Astrocyte of the spinal cord (primary cell): ENCODE measurements around the gene TPPP.
"Not testable (repeated sequence)": the region's sequence is repeated elsewhere in the genome, so short reads cannot be mapped to it uniquely, and the experiment has no call there.

Source experiments
- DNase-seq: peaks from one replicate; pipeline ENCODE4 v3.0.0; 2011; ENCODE audit warnings: low read depth, low spot score
- H3K4me3 ChIP-seq: 2 replicates; pipeline ENCODE4 v1.5.1; 2011; ENCODE audit warnings: low read depth, mild to moderate bottlenecking, low read length, moderate library complexity
- in situ Hi-C: cut with HindIII; loops from 2 replicates; pipeline ENCODE4 v1.10.0; 2017; ENCODE audit warnings: low sequenced_read_pairs
- TF ChIP-seq, protein P1 (sequence below): IDR thresholded peaks from 2 replicates; pipeline ENCODE4 v1.5.1; 2012; ENCODE audit warnings: low read depth, mild to moderate bottlenecking, low read length, inconsistent platforms

The TPPP gene

DNA sequence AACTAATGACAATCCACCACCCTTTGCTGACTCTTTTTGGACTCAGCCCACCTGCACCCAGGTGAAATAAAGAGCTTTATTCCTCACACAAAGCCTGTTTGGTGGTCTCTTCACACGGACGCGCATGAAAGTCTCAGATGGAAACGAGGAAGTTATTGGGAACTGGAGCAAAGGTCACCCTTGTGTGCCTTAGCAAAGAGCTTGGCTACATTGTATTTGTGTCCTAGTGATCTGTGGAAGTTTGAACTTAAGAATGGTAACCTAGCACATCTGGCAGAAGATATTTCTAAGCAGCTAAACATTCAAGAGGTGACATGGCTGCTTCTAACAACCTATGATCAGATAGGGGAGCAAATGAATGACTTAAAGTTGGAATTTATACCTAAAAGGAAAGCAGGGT lies 15.2 kb upstream of the TPPP start:
- DNase-seq, H3K4me3 ChIP-seq, in situ Hi-C loops: not testable (repeated sequence)

DNA sequence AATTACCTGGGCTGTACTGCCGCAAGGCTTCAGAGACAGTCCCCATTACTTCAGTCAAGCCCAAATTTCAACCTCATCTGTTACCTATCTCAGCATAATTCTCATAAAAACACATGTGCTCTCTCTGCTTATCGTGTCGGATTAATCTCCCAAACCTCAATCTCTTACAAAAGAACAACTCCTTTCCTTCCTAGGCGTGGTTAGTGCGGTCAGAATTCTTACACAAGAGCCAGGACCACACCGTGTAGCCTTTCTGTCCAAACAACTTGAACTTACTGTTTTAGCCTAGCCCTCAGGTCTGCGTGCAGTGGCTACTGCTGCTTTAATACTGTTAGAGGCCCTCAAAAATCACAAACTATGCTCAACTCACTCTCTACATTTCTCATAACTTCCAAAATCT lies 13.0 kb upstream of the TPPP start:
- in situ Hi-C loops, H3K4me3 ChIP-seq, DNase-seq: not testable (repeated sequence)

DNA sequence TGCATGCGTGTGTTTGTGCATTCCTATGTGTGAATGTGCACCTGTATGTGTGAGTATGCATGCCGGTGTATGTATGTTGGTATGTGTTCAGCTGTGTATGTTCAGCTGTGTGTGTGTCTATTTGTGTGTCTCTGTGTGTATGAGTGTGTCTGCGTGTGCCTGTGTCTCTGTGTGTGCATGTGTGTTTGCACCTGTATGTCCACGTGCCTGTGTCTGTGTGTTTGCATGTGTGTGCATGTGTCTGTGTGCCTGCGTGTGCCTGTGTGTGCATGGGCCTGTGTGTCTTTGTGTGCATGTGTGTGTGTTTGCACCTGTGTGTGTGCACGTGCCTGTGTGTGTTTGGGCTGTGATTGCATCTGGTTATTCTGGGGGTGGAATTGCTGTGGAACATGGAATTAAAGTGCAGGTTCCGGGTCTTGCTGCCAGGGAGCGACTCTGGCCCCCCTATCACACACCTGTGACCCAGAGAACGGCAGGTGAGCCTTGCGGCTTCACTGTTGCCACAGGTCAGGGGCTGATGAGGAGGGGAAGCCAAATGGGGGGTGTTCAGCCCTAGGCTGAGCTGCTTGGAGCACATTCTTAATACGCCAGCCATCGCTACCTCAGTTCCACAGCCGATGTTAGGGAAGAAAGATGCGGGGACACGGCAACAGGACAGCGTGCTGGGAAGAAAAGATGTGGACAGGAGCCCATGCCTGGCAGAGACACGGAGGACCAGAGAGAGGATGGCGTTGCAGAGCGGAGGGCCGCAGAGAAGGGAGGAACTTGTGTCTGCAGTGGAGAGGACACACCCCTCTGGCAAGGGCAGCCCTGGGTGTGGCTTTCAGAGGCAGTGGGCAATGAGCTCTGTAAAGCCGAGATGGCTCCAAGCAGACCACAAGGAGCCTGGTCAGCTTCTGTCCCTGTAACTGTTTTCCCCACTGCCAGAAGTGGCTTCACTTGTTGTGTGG lies 3.9 kb upstream of the TPPP start:
- DNase-seq, H3K4me3 ChIP-seq, in situ Hi-C loops: not testable (repeated sequence)

DNA sequence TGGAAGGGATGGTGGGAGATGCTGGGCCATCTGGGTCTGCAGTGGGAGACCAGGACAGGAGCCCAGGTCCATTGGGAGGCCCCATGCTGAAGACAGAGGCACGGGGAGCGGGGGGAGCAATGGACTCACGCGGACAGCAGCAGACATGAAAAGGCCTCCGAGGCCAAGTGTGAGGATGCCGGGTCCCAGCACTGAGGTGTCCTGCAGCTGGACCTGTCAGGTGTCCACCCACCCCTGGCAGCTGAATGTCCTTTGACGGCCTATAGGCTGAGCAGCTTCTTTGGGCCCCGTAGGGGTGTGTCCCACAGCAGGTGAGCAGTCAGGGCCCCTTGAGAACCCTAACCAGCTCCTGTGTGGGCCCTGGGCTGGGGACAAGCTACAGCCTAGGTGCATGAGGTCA lies 3.0 kb upstream of the TPPP start:
- DNase-seq, H3K4me3 ChIP-seq, in situ Hi-C loops: not testable (repeated sequence)

DNA sequence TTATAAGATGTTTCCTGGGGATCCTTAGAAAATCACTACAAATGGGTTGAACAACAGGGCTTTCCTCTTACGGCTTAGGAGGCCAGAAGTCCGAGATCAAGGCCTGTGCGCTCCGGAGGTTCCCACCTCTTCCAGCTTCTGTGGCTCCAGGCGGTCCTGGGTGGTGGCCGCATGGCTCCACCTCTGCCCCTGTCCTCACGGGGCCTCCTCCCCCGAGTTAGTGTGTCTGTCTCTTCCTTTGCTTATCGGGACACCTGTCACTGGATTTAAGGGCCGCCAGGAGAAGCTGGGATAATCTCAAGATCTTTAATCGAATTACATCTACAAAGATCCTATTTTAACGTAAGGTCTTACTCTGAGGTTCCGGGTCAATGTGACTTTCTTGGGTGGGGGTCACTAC lies 2.3 kb upstream of the TPPP start:
- in situ Hi-C loops, H3K4me3 ChIP-seq, DNase-seq: not testable (repeated sequence)

DNA sequence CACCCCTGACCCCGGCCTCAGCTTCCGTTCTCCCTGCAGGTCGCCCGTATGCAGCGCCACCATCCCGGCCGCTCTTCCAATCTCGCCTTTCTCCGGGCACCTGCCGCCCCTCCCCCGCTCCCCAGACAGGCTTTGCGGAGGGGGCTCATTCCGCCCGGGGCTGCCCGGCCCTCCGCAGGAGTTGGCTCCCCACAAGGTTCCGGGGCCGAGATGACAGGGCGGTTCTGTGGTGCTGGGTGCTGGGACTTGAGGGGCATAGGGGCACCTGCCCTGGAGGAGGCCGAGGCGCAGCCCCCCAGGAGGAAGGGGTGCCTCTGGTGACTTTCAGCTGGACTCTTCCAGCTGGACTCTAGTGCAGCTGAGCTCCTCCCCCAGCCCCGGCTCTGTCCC lies 885 bp upstream of the TPPP start:
- DNase-seq, H3K4me3 ChIP-seq, in situ Hi-C loops: not testable (repeated sequence)

DNA sequence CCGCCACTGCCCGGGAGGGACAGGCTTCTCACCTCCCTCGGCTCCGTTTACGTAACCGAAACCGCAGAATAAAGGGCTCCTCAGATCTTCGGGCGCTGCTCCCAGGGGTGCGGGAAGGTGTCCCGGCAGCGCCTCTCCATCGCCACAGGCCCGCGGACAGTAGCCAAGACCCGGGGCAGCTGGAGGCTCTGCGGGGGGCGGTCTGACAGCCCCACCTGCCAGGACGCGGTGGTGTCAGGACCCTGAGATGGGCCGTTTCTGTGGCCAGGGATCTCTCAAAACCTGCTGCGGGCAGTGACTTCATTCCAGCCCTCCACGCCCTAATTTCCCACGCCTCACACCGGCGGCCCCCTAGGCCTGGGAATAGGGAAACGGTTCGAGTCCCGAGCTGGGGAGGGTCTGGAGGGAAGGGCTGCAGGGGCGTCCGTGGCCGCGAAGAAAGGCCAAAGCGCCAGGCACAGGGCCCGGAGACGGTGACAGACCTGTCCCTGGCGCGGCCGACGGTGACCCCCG lies 567 bp downstream of the TPPP start:
- in situ Hi-C loops, DNase-seq: not testable (repeated sequence)

DNA sequence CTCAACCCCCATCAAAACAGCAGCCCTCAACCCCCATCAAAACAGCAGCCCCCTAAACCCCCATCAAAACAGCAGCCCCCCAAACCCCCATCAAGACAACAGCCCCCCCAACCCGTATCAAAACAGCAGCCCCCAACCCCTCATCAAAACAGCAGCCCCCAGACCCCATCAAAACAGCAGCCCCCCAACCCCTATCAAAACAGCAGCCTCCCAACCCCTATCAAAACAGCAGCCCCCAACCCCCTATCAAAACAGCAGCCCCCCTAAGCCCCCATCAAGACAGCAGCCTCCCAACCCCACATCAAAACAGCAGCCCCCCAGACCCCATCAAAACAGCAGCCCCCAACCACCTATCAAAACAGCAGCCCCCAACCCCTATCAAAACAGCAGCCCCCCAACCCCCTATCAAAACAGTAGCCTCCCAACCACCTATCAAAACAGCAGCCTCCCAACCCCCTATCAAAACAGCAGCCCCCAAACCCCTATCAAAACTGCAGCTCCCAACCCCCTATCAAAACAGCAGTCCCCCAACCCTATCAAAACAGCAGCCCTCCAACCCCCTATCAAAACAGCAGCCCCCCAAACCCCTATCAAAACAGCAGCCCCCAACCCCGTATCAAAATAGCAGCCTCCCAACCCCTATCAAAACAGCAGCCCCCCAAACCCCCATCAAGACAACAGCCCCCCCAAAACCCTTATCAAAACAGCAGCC lies 1.2 kb downstream of the TPPP start:
- in situ Hi-C loops: no loop called here
- no peak overlapping the region for H3K4me3 ChIP-seq
- TF ChIP-seq, protein P1, sequence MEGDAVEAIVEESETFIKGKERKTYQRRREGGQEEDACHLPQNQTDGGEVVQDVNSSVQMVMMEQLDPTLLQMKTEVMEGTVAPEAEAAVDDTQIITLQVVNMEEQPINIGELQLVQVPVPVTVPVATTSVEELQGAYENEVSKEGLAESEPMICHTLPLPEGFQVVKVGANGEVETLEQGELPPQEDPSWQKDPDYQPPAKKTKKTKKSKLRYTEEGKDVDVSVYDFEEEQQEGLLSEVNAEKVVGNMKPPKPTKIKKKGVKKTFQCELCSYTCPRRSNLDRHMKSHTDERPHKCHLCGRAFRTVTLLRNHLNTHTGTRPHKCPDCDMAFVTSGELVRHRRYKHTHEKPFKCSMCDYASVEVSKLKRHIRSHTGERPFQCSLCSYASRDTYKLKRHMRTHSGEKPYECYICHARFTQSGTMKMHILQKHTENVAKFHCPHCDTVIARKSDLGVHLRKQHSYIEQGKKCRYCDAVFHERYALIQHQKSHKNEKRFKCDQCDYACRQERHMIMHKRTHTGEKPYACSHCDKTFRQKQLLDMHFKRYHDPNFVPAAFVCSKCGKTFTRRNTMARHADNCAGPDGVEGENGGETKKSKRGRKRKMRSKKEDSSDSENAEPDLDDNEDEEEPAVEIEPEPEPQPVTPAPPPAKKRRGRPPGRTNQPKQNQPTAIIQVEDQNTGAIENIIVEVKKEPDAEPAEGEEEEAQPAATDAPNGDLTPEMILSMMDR: no peak
- DNase-seq: no peak

More for the DNA sequence above, 567 bp downstream of the TPPP start:
- not testable (repeated sequence) for H3K4me3 ChIP-seq

DNA sequence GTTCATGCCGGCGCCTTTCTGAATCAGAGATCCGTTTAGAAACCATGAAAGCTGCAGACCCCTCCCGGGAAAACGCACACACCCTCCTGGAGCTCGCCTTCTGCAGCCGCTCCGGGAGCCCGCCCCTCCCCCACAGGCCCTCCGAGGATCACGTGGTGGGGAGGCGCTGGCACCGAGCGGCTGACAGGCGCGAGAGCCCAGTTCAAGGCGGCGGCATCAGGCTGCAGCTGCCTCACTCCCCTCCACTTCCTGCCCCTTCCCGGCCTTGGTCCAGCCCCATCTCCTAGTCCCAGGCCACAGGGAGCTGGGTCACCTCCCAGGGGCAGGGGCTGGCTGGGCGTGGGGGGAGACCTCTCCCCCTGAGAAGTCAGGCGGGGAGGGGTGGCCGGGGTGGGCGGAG lies 2.1 kb downstream of the TPPP start:
- DNase-seq, H3K4me3 ChIP-seq, in situ Hi-C loops: not testable (repeated sequence)

DNA sequence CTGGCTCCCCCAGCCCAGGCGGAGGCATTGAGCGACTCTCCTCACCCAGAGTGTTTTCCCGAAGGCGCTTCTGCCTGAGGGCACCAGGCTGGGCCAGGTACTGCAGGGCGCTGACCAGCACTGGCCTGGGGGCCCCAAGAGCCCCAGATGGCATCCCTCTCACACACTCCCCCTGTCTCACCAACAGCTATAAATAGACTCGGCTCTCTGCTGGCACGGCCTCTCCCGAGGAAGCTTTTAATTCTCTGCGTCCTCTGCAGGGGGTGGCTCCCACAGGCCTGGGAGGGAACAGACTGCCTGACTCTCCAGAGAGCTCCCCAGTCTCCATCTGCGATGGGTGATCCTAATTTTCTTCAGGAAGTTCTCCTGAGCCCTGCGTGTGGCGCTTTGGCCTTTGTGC lies 2.9 kb downstream of the TPPP start:
- in situ Hi-C loops, DNase-seq, H3K4me3 ChIP-seq: not testable (repeated sequence)

DNA sequence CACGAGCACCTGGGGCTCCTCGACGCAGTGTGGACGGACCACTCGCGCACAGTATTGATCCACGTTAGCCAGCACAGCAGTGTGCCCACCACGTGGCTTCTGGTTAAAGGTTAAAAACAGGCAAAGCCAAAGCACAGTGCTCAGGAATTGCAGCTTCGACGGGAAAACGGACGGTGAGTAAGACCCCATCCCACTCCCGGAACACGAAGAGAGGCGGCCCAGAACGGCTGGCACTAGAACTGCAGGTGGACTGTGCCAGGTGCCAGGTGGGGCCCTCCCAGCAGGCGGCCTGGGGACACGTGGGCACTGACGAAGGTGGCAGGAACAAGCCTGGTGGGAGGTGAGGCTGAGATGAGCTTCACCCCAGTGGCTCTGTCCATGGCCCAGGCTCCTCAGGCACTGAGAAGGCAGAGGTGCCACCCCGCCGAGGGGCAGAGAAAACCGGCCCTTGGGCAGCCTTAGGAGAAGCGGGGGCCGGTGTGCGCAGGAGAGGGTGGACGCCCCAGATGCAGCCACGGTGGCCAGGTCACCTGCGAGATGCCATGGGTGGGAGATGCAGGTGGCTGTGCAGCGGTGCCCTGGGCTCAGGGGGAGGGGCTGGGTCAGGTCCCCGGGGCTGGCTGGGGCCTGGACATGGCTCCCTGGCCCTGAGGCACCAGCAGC lies 4.7 kb downstream of the TPPP start:
- in situ Hi-C loops, DNase-seq, H3K4me3 ChIP-seq: not testable (repeated sequence)

DNA sequence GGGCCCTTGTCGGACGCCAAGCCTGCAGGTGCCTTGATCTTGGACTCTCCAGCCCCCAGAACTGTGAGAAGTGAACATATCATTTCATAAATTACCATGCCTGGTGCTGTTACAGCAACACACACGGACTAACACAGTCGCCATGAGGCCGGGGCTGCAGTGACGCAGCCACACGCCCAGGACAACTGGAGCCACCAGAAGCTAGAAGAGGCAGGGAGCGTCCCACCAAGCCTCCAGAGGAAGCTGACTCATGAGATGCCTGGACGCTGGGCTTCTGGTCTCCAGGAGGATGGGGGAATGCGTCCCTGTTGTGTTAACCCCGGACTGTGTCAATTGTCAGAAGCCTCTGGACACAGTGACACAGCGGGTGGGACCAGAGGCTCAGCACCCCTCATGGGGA lies 6.2 kb downstream of the TPPP start:
- DNase-seq, in situ Hi-C loops, H3K4me3 ChIP-seq: not testable (repeated sequence)

DNA sequence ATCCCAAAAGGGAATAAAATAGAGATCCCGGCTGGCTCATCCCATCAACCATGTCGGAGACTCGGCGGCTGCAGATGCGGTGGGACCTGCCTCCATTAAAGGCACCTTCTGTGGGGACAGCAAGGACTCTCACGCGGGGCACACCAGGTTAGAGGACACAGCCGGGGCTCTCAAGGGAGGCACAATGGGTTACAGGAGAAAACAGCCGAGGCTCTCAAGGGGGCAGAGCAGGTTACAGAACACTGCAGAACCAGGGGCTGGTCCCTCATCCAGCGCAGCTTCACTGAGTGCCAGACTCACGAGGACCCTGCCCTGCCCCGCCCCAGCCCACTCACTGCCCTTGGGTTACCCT lies 7.0 kb downstream of the TPPP start:
- DNase-seq, in situ Hi-C loops, H3K4me3 ChIP-seq: not testable (repeated sequence)
